HL-60 (cell line): ENCODE results near the gene MMAB.

ENCODE experiments used
- DNase-seq, 2 experiments: peaks; one replicate each; pipeline ENCODE4 v3.0.0-alpha.2; 2010 to 2020; ENCODE audit warnings: low read depth in 1 of 2, low spot score in 1 of 2
- H3K27ac ChIP-seq: fragments of 250-450 bp; sonication (Bioruptor Pico); replicated peaks from 2 replicates; pipeline ENCODE4 v1.5.1; 2020; ENCODE audit warnings: mild to moderate bottlenecking, moderate library complexity
- H3K27me3 ChIP-seq: fragments of 250-450 bp; sonication (Bioruptor Pico); 2 replicates; pipeline ENCODE4 v1.5.1; 2021; ENCODE audit warnings: mild to moderate bottlenecking, moderate library complexity; ENCODE audit not compliant: insufficient read depth, poor library complexity, severe bottlenecking
- H3K4me3 ChIP-seq: replicated peaks from 2 replicates; pipeline ENCODE4 v1.5.1; 2011; ENCODE audit warnings: mild to moderate bottlenecking, control low read depth, low read length; ENCODE audit not compliant: insufficient read depth
- GABPA ChIP-seq: IDR thresholded peaks from 2 replicates; pipeline ENCODE4 v1.6.1; 2012; ENCODE audit warnings: low read depth
- POLR2AphosphoS5 ChIP-seq: IDR thresholded peaks from 2 replicates; pipeline ENCODE4 v1.6.1; 2012; ENCODE audit warnings: low read depth
- SPI1 ChIP-seq: IDR thresholded peaks from 2 replicates; pipeline ENCODE4 v1.6.1; 2012; ENCODE audit warnings: low read depth, mild to moderate bottlenecking, borderline replicate concordance
- TF ChIP-seq, protein P1 (sequence below): IDR thresholded peaks from one replicate; pipeline ENCODE4 v1.5.1; 2011; ENCODE audit warnings: low read length, control low read depth, inconsistent platforms; ENCODE audit not compliant: insufficient read depth
- TF ChIP-seq, protein P2 (sequence below): IDR thresholded peaks from 2 replicates; pipeline ENCODE4 v1.6.1; 2012; ENCODE audit warnings: low read depth; ENCODE audit not compliant: insufficient replicate concordance

The MMAB gene

DNA sequence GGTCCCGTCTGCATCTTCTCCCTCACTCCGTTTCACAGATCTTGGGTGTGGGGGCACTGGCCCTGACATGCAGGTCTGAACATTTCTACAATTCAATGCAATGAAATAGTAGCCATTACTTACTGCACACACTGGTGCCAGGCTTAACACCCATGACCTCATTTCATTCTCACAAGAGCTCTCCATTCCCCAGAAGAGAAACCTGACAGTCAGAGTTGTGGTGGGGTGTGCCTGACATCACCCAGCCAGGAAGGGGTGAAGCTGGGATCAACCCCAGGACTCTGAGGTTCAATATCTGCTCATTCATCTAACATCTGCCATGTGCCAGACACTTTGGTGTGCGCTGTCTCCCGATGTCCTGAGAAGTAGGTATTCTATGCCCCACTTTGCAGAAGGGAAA, 35.0 kb upstream of the MMAB start:
- no peak for TF ChIP-seq POLR2AphosphoS5
- Histone ChIP-seq H3K27me3 (no peaks in the 10 kb centered on the region), H3K4me3 (no peak overlapping the region), H3K27ac (no peak overlapping the region)
- no peak for DNase-seq

DNA sequence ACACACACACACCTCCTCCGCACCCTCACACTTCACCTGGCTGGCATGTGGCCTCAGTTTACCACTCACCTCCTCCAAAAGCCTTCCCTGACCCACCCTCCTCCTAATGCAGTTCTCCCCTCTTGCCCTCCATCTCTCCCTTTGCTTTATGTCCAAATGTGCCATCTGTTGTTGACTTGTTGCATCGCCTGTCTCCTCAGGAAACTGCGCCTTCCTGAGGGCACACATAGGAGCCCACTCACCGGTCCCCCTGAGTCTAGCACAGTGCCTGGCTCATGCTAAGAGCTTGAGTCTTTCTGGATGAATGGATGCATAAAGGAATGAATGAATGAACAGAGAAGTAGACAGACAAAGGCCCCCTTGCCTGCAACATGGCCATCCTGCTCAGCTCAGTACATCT, 34.3 kb upstream of the MMAB start:
- Histone ChIP-seq H3K27ac (no peak overlapping the region), H3K27me3 (no peaks in the 10 kb centered on the region), H3K4me3 (no peak overlapping the region)
- TF ChIP-seq, protein P1, sequence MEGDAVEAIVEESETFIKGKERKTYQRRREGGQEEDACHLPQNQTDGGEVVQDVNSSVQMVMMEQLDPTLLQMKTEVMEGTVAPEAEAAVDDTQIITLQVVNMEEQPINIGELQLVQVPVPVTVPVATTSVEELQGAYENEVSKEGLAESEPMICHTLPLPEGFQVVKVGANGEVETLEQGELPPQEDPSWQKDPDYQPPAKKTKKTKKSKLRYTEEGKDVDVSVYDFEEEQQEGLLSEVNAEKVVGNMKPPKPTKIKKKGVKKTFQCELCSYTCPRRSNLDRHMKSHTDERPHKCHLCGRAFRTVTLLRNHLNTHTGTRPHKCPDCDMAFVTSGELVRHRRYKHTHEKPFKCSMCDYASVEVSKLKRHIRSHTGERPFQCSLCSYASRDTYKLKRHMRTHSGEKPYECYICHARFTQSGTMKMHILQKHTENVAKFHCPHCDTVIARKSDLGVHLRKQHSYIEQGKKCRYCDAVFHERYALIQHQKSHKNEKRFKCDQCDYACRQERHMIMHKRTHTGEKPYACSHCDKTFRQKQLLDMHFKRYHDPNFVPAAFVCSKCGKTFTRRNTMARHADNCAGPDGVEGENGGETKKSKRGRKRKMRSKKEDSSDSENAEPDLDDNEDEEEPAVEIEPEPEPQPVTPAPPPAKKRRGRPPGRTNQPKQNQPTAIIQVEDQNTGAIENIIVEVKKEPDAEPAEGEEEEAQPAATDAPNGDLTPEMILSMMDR = no peak
- TF ChIP-seq SPI1 = no peak
- no peak for TF ChIP-seq GABPA
- DNase-seq = no peak

DNA sequence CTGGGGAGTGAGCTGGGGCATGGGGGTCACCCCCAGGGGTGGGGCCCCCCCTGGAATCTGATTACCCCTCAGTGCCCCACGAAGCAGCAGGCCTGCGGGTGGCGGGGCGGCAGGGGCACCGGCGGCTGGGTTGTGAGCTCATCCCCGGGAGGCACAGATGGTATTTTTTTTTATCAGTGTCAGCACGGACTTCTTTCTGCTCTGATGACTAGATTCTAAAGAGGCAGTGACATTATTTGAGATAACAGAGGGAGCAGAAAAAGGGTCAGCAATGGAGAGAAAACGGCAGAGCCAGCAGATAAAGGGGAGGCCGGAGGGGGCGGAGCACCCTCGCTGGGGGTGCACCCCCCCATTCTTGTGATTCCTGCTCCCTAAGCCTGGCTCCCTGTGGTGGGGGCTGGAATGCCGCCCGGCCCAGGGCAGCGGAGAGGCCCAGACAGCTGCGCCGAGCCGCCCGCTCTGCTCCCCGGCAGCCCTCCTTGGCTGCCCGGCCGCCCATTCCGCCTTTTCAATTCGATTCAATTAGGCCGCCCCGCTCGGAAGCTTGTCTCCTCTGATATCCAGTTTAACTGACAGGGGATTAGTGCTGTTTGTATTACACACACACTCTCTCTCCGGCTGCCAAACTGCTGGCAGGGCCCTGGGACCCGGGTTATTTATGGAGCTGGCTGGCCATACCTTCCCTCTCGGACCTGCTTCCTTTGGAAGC, 33.2 kb upstream of the MMAB start:
- H3K27ac ChIP-seq = no peak overlapping the region
- no peak overlapping the region for H3K4me3 ChIP-seq
- no peak for DNase-seq
- H3K27me3 ChIP-seq = no peaks in the 10 kb centered on the region
- TF ChIP-seq, protein P2, sequence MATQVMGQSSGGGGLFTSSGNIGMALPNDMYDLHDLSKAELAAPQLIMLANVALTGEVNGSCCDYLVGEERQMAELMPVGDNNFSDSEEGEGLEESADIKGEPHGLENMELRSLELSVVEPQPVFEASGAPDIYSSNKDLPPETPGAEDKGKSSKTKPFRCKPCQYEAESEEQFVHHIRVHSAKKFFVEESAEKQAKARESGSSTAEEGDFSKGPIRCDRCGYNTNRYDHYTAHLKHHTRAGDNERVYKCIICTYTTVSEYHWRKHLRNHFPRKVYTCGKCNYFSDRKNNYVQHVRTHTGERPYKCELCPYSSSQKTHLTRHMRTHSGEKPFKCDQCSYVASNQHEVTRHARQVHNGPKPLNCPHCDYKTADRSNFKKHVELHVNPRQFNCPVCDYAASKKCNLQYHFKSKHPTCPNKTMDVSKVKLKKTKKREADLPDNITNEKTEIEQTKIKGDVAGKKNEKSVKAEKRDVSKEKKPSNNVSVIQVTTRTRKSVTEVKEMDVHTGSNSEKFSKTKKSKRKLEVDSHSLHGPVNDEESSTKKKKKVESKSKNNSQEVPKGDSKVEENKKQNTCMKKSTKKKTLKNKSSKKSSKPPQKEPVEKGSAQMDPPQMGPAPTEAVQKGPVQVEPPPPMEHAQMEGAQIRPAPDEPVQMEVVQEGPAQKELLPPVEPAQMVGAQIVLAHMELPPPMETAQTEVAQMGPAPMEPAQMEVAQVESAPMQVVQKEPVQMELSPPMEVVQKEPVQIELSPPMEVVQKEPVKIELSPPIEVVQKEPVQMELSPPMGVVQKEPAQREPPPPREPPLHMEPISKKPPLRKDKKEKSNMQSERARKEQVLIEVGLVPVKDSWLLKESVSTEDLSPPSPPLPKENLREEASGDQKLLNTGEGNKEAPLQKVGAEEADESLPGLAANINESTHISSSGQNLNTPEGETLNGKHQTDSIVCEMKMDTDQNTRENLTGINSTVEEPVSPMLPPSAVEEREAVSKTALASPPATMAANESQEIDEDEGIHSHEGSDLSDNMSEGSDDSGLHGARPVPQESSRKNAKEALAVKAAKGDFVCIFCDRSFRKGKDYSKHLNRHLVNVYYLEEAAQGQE = no peak
- TF ChIP-seq SPI1 (no peak), GABPA (no peak), POLR2AphosphoS5 (no peak)
- TF ChIP-seq, protein P1 = no peak

DNA sequence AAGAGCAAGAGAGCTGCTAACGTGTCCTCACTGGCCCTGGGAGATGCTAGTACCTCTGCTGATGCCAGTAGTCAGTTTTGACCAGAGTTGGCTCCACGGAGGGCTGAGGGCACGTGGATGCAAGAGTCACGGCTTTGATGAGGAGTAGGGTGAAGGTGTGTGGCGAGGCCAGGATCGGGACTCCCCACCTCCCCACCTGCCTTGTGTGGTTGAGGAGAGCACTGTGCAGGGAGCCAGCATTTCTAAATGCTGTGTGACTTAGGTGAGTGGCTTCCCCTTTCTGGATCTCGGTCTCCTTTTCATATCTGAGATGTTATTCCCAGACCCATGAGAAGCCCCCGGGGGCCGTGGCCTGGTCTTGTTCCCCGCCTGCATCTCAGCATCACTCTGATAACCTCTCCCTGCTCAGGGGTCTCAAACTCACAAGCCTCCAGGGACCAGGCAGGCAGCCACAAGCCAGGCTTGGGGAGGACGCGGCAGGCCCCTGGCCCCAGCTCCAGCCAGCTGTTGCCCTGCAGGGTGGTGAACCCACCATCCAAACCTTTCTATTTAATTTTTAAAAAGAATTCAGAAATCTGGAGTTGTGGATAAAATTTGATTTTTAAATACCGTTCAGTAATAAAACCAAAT, 32.4 kb upstream of the MMAB start:
- Histone ChIP-seq H3K4me3 (no peak overlapping the region), H3K27ac (no peak overlapping the region), H3K27me3 (no peaks in the 10 kb centered on the region)
- TF ChIP-seq SPI1 (no peak), POLR2AphosphoS5 (no peak), GABPA (no peak)
- TF ChIP-seq, protein P1 = no peak
- TF ChIP-seq, protein P2 = no peak
- no peak for DNase-seq
